A673 (cell line): ENCODE results near the gene RAB44. TPM values are rescaled to one million over a fixed set of nuclear protein-coding genes. Genes with fewer than 3 reads are reported as not detected.
"Not testable (repeated sequence)": the region's sequence is repeated elsewhere in the genome, so short reads cannot be mapped to it uniquely, and the experiment has no call there.

ENCODE experiments used
- BruUV-seq: library from RNA; stranded (reverse); fragments of 400-500 nt; replicated peaks from 2 replicates; lab custom pipeline; 2021; lab: Mats Ljungman, UMichigan
- CTCF ChIA-PET: fragments of 300-600 bp; sonication (Branson Sonifier 250); formaldehyde crosslinking; loops from one replicate; lab custom pipeline; 2022; ENCODE audit warnings: antibody characterized with exemption; lab: Charles Lee
- POLR2A ChIA-PET: fragments of 300-600 bp; sonication (Branson Sonifier 250); formaldehyde crosslinking; loops from one replicate; lab custom pipeline; 2022; ENCODE audit warnings: antibody characterized with exemption; ENCODE audit not compliant: low non-redundant PET; lab: Charles Lee
- DNase-seq: peaks from one replicate; pipeline ENCODE4 v3.0.0-alpha.2; 2015; ENCODE audit warnings: low spot score
- H3K27ac ChIP-seq: fragments of 200-600 bp; sonication (generic); 2 replicates; pipeline ENCODE4 v1.5.1; 2016; ENCODE audit warnings: mixed run types, low read depth, mild to moderate bottlenecking, mixed read lengths, antibody characterized with exemption, low read length; ENCODE audit not compliant: poor library complexity, severe bottlenecking
- H3K27me3 ChIP-seq: fragments of 200-600 bp; sonication (generic); replicated peaks from 2 replicates; pipeline ENCODE4 v1.6.1; 2017; ENCODE audit warnings: mixed run types, low read depth, mild to moderate bottlenecking, mixed read lengths, antibody characterized with exemption, low read length; ENCODE audit not compliant: insufficient read depth, poor library complexity
- H3K36me3 ChIP-seq: fragments of 200-600 bp; sonication (generic); 2 replicates; pipeline ENCODE4 v1.6.1; 2016; ENCODE audit warnings: mixed run types, mild to moderate bottlenecking, mixed read lengths, antibody characterized with exemption, low read length; ENCODE audit not compliant: insufficient read depth, poor library complexity, severe bottlenecking
- H3K4me1 ChIP-seq: fragments of 200-600 bp; sonication (generic); 2 replicates; pipeline ENCODE4 v1.6.1; 2017; ENCODE audit warnings: mixed run types, mild to moderate bottlenecking, mixed read lengths, antibody characterized with exemption, low read length; ENCODE audit not compliant: insufficient read depth, poor library complexity, severe bottlenecking
- H3K4me3 ChIP-seq: fragments of 200-600 bp; sonication (generic); 2 replicates; pipeline ENCODE4 v1.5.1; 2016; ENCODE audit warnings: low read depth, mixed run types, mild to moderate bottlenecking, mixed read lengths, low read length; ENCODE audit not compliant: poor library complexity, severe bottlenecking
- H3K9me3 ChIP-seq: fragments of 200-600 bp; sonication (generic); 2 replicates; pipeline ENCODE4 v1.6.1; 2016; ENCODE audit warnings: mixed run types, low read depth, mild to moderate bottlenecking, mixed read lengths, antibody characterized with exemption, low read length; ENCODE audit not compliant: poor library complexity, severe bottlenecking
- EZH2 ChIP-seq: fragments of 200-600 bp; sonication (generic); IDR thresholded peaks from 2 replicates; pipeline ENCODE4 v1.6.1; 2017; ENCODE audit warnings: borderline replicate concordance, low read depth, mild to moderate bottlenecking, mixed read lengths, antibody characterized with exemption, low read length; ENCODE audit not compliant: poor library complexity, severe bottlenecking
- intact Hi-C: fragments of 100-400 bp; cut with micrococcal nuclease; formaldehyde crosslinking; loops from one replicate; pipeline ENCODE4 v1.10.0; 2022; ENCODE audit not compliant: unreplicated experiment
- total RNA-seq: library from RNA; stranded (reverse); gene quantifications from 2 replicates; pipeline ENCODE4 v1.2.3, GENCODE V29; 2021
- TF ChIP-seq, protein P1 (sequence below): fragments of 300-800, 200-600 bp; sonication (generic); conservative IDR thresholded peaks from 2 replicates; pipeline ENCODE4 v1.5.1; 2017; ENCODE audit warnings: low read depth, mild to moderate bottlenecking, antibody characterized with exemption, low read length, moderate library complexity, mixed read lengths

Gene RAB44
- total RNA-seq, 1 experiment from 2014 or later = not detected

DNA sequence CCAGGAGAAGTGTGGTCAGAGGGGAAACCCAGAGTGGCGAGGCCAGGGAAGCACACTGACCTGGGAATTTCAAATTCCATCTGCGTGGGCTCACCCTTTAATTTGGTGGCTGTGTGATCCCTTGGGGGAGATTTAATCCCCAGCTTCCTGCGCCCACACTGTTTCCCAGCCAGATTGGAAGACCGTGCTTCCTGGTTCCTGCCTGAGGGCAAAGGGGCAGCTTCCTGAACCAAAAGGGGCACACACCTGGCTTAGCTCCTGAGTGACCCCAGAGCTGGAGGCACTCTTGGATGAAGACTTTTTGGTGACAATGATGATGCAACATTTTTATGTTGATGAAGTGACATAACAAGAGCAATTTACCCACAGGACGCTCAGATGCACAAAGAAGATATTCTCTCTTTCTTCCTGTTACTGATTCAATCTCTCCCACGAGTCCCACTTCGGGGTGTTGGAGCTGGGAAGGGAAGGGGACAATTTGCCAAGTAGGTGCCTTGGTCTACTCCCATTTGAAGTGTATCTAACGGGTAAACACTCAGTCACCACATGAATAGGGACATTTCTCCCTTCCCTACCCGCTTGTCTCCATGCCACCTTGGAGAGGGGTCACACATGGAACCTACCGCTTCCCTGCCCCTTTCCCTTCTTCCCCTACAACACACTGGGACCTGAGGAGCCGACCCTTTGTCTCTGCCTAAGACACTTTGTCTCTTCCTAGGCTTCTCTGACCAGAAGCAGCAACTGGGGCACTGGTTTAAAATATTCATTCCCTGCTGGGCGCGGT, 47.7 kb upstream of the RAB44 start:
- Histone ChIP-seq H3K27ac (peak overlapping the region; percentile 77), H3K36me3 (no peaks in the 10 kb centered on the region), H3K4me3 (no peak overlapping the region), H3K9me3 (no peaks in the 10 kb centered on the region), H3K4me1 (peaks cover 25% of the 10 kb centered on the region), H3K27me3 (no peaks in the 10 kb centered on the region)
- DNase-seq = peak; percentile 51
- ChIA-PET CTCF (interaction anchor here (0.6 kb wide), 1 partner anchor 285 kb away, joined by 7 read pairs; no protein-coding TSS in a partner anchor), POLR2A (no interaction called here)
- BruUV-seq = no TSS peak
- TF ChIP-seq, protein P1, sequence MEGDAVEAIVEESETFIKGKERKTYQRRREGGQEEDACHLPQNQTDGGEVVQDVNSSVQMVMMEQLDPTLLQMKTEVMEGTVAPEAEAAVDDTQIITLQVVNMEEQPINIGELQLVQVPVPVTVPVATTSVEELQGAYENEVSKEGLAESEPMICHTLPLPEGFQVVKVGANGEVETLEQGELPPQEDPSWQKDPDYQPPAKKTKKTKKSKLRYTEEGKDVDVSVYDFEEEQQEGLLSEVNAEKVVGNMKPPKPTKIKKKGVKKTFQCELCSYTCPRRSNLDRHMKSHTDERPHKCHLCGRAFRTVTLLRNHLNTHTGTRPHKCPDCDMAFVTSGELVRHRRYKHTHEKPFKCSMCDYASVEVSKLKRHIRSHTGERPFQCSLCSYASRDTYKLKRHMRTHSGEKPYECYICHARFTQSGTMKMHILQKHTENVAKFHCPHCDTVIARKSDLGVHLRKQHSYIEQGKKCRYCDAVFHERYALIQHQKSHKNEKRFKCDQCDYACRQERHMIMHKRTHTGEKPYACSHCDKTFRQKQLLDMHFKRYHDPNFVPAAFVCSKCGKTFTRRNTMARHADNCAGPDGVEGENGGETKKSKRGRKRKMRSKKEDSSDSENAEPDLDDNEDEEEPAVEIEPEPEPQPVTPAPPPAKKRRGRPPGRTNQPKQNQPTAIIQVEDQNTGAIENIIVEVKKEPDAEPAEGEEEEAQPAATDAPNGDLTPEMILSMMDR = no peak
- no peak for TF ChIP-seq EZH2
- intact Hi-C loops = no loop called here

DNA sequence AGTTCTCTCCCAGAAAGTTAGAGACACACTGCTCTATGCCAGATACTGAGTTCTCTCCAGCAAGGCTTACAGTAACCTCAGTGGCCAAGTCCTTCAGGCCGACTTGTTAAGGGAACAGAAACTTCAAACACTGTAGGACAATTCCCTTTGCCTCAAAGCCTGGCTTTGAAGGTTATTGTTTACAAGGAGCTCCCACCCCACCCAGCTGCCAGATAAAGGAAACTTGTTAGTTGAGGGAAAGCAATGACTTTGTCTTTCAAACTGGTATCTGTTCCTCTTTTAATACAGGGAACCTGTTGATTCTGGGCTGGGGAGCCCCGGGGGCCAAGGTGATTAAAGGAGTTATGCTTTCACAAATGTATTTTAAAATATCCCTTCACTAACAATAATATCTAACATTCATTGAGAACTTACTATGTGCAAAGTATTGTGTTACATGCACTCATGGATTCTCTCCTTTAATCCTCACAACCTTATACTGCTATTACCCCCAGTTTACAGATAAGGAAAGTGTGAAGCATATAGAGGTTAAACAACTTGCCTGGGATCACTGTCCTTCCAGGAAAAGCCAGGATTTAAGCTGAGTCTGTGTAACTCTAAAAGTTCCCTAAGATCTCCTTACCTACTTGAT, 46.7 kb upstream of the RAB44 start:
- Histone ChIP-seq H3K36me3 (no peaks in the 10 kb centered on the region), H3K27me3 (no peaks in the 10 kb centered on the region), H3K4me3 (no peak overlapping the region), H3K4me1 (peaks cover 30% of the 10 kb centered on the region), H3K9me3 (no peaks in the 10 kb centered on the region), H3K27ac (peak overlapping the region; percentile 77)
- TF ChIP-seq, protein P1 = no peak
- TF ChIP-seq EZH2 = no peak
- DNase-seq = no peak
- intact Hi-C loops = no loop called here
- no TSS peak for BruUV-seq
- POLR2A ChIA-PET = no interaction called here
- CTCF ChIA-PET = no interaction called here

DNA sequence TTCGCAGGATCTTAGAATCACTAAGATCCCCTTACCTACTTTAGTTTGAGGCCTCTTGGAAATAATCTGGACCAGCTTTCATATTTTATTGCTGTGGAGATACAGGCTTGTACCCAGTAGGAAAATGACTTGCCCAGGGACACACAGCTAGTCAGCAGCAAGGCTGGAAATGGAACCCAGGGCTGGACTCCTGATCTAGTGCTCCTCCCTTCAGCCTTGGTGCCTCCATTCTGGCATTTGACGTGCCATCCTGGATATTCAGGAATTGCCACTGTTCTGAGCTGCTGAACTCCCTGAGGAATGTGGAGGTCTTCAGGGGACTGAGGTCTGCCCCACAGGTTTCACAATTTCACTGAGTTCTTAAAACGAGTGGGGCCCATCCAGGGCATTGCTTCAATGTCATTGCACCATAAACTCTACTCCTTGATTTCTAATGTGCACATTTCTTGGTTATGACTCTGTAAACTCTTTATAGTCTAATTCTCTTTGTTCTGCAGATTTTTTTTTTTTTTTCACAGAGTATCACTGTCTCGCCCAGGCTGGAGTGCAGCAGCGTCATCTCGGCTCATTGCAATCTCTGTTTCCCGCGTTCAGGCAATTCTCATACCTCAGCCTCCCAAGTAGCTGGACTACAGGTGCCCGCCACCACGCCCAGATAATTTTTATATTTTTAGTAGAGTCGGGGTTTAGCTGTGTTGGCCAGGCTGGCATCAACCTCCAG, 45.8 kb upstream of the RAB44 start:
- Histone ChIP-seq H3K36me3 (no peaks in the 10 kb centered on the region), H3K27ac (no peak overlapping the region), H3K27me3 (no peaks in the 10 kb centered on the region), H3K4me1 (peaks cover 30% of the 10 kb centered on the region), H3K4me3 (no peak overlapping the region), H3K9me3 (no peaks in the 10 kb centered on the region)
- CTCF ChIA-PET = no interaction called here
- DNase-seq = no peak
- no TSS peak for BruUV-seq
- POLR2A ChIA-PET = no interaction called here
- TF ChIP-seq EZH2 = no peak
- TF ChIP-seq, protein P1 = no peak
- intact Hi-C loops = no loop called here

DNA sequence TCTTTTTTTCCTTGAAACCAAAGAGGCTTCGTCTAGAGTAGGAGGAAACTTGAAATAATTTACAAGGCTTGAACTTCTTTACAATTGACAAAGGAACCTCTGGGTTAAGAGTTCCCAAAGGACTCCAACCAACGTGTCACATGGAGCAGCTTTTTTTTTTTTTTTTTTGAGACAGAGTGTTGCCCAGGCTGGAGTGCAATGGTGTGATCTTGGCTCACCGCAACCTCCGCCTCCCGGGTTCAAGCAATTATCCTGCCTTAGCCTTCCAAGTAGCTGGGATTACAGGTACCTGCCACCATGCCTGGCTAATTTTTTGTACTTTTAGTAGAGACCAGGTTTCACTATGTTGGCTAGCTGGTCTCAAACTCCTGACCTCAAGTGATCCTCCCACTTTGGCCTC, 43.2 kb upstream of the RAB44 start:
- H3K36me3 ChIP-seq, BruUV-seq, CTCF ChIA-PET, H3K27ac ChIP-seq, H3K27me3 ChIP-seq, DNase-seq, H3K9me3 ChIP-seq, intact Hi-C loops, H3K4me3 ChIP-seq: not testable (repeated sequence)
- peaks cover 25% of the 10 kb centered on the region for H3K4me1 ChIP-seq
- POLR2A ChIA-PET = interaction anchor here (0.7 kb wide), 1 partner anchor 1661 kb away, joined by 7 read pairs; no protein-coding TSS in a partner anchor
